HepG2 (cell line): ENCODE measurements around the gene ARID5B. TPM values are rescaled to one million over a fixed set of nuclear protein-coding genes. Genes with fewer than 3 reads are reported as not detected.

ENCODE experiments used
- ATF3 ChIP-seq: sonication (generic); formaldehyde crosslinking; IDR thresholded peaks from 2 replicates; pipeline ENCODE4 v1.4.0; 2020; ENCODE audit warnings: missing genetic modification reagents
- BRD4 ChIP-seq: sonication (generic); formaldehyde crosslinking; IDR thresholded peaks from 2 replicates; pipeline ENCODE4 v1.4.0; 2020; ENCODE audit warnings: missing genetic modification reagents
- ELF1 ChIP-seq: sonication (generic); formaldehyde crosslinking; IDR thresholded peaks from 2 replicates; pipeline ENCODE4 v1.4.0; 2020; ENCODE audit warnings: missing genetic modification reagents
- FOSL2 ChIP-seq: sonication (generic); formaldehyde crosslinking; IDR thresholded peaks from 2 replicates; pipeline ENCODE4 v1.4.0; 2020; ENCODE audit warnings: missing genetic modification reagents
- KIAA2018 ChIP-seq: sonication (generic); formaldehyde crosslinking; IDR thresholded peaks from 2 replicates; pipeline ENCODE4 v1.5.0; 2020; ENCODE audit warnings: mild to moderate bottlenecking, missing genetic modification reagents, borderline replicate concordance
- KLF11 ChIP-seq: IDR thresholded peaks from 2 replicates; pipeline ENCODE4 v1.6.1; 2016; ENCODE audit warnings: missing compliant biosample characterization
- MBNL3 ChIP-seq: fragments of 250-450 bp; sonication (Bioruptor Pico); conservative IDR thresholded peaks from 2 replicates; pipeline ENCODE4 v1.8.0; 2022; ENCODE audit warnings: mild to moderate bottlenecking, inconsistent platforms
- MED13 ChIP-seq: sonication (generic); formaldehyde crosslinking; IDR thresholded peaks from 2 replicates; pipeline ENCODE4 v1.5.0; 2020; ENCODE audit warnings: missing genetic modification reagents
- NFE2L1 ChIP-seq: sonication (generic); formaldehyde crosslinking; IDR thresholded peaks from 2 replicates; pipeline ENCODE4 v1.4.0; 2020; ENCODE audit warnings: missing genetic modification reagents, mild to moderate bottlenecking, borderline replicate concordance
- NR1H2 ChIP-seq: sonication (generic); formaldehyde crosslinking; IDR thresholded peaks from 2 replicates; pipeline ENCODE4 v1.8.1; 2022; ENCODE audit warnings: low read depth, missing genetic modification reagents, borderline replicate concordance
- PAWR ChIP-seq: sonication (generic); formaldehyde crosslinking; IDR thresholded peaks from 2 replicates; pipeline ENCODE4 v1.4.0; 2020; ENCODE audit warnings: missing genetic modification reagents, mild to moderate bottlenecking, borderline replicate concordance
- SATB2 ChIP-seq: sonication (generic); formaldehyde crosslinking; IDR thresholded peaks from 2 replicates; pipeline ENCODE4 v1.5.0; 2020; ENCODE audit warnings: missing genetic modification reagents
- YEATS4 ChIP-seq: sonication (generic); formaldehyde crosslinking; IDR thresholded peaks from 2 replicates; pipeline ENCODE4 v1.4.0; 2020; ENCODE audit warnings: missing genetic modification reagents, borderline replicate concordance
- ZBTB26 ChIP-seq: IDR thresholded peaks from 2 replicates; pipeline ENCODE4 v1.6.1; 2016; ENCODE audit warnings: missing compliant biosample characterization, missing genetic modification reagents, borderline replicate concordance
- ZFP36L1 ChIP-seq: sonication (generic); formaldehyde crosslinking; IDR thresholded peaks from 2 replicates; pipeline ENCODE4 v1.8.0; 2022; ENCODE audit warnings: mild to moderate bottlenecking, missing genetic modification reagents, moderate library complexity
- ZNF260 ChIP-seq: sonication (generic); formaldehyde crosslinking; IDR thresholded peaks from 2 replicates; pipeline ENCODE4 v1.4.0; 2020; ENCODE audit warnings: missing genetic modification reagents, low read depth, mild to moderate bottlenecking, borderline replicate concordance
- ZNF275 ChIP-seq: sonication (generic); formaldehyde crosslinking; IDR thresholded peaks from 2 replicates; pipeline ENCODE4 v1.8.0; 2022; ENCODE audit warnings: missing genetic modification reagents, mild to moderate bottlenecking, inconsistent platforms, borderline replicate concordance
- ZNF354B ChIP-seq: sonication (generic); formaldehyde crosslinking; IDR thresholded peaks from 2 replicates; pipeline ENCODE4 v1.8.0; 2022; ENCODE audit warnings: mild to moderate bottlenecking, missing genetic modification reagents
- ZNF414 ChIP-seq: sonication (generic); formaldehyde crosslinking; IDR thresholded peaks from 2 replicates; pipeline ENCODE4 v1.5.0; 2020; ENCODE audit warnings: missing genetic modification reagents
- ZSCAN20 ChIP-seq: sonication (generic); formaldehyde crosslinking; IDR thresholded peaks from 2 replicates; pipeline ENCODE4 v1.4.0; 2020; ENCODE audit warnings: missing genetic modification reagents, mild to moderate bottlenecking, borderline replicate concordance
- polyA plus RNA-seq, 8 experiments: library from polyadenylated mRNA; depleted of rRNA in 3 of 8; stranded (reverse) in 7 of 8; unstranded in 1 of 8; fragments of >200 nt; fragmentation: Illumina TruSeq in 4 of 8; extraction: Trizol in 4 of 8; gene quantifications; 2 replicates each; pipeline versions ENCODE4 v1.2.1 to v1.2.3, GENCODE V29; 2011 to 2016; ENCODE audit warnings: low read depth in 4 of 8, missing spikeins in 1 of 8, mixed read lengths in 1 of 8; ENCODE audit not compliant: insufficient read depth in 1 of 8
- total RNA-seq, 5 experiments: library from RNA; depleted of rRNA; stranded (reverse); fragments of >200 nt; fragmentation: Illumina TruSeq; extraction: Trizol; gene quantifications; 2 replicates each; pipeline ENCODE4 v1.2.3, GENCODE V29; 2016; ENCODE audit warnings: low read depth in 1 of 5

Gene ARID5B
- total and polyA plus RNA-seq, 2 of the 13 experiments (the other 11 are each of a cell fraction or from before 2014, with no cell fraction given), result 6.2 to 21.1 TPM

- TF ChIP-seq ZBTB26 (CRISPR knock-in tag), result no peak
- no peak for TF ChIP-seq ATF3 (CRISPR knock-in tag)
- no peak for TF ChIP-seq NFE2L1 (CRISPR knock-in tag)
- no peak for TF ChIP-seq KIAA2018 (CRISPR knock-in tag)
- no peak for TF ChIP-seq YEATS4 (CRISPR knock-in tag)
- TF ChIP-seq KLF11 (CRISPR knock-in tag), result no peak
- TF ChIP-seq SATB2 (CRISPR knock-in tag), result no peak
- no peak for TF ChIP-seq ZNF275 (CRISPR knock-in tag)
- TF ChIP-seq BRD4 (CRISPR knock-in tag), result no peak
- TF ChIP-seq ZSCAN20 (CRISPR knock-in tag), result no peak
- TF ChIP-seq ZNF354B, result no peak
- TF ChIP-seq ZNF260 (CRISPR knock-in tag), result no peak
- TF ChIP-seq MBNL3 (CRISPR knock-in tag), result no peak
- TF ChIP-seq FOSL2 (CRISPR knock-in tag), result peak; percentile 72
- TF ChIP-seq ZFP36L1 (CRISPR knock-in tag), result no peak
- no peak for TF ChIP-seq ELF1
- TF ChIP-seq PAWR, result no peak
- TF ChIP-seq NR1H2 (CRISPR knock-in tag), result no peak
- TF ChIP-seq MED13 (CRISPR knock-in tag), result peak; percentile 63; the same call in 1 of the 2 replicates
- no peak for TF ChIP-seq ZNF414 (CRISPR knock-in tag)
These were observed 192.4 kb downstream of the ARID5B start (continued) for GRCh38 chr10:62093863-62094291.
